ENCODE data around the gene ZBTB9.

The ZBTB9 gene

DNA sequence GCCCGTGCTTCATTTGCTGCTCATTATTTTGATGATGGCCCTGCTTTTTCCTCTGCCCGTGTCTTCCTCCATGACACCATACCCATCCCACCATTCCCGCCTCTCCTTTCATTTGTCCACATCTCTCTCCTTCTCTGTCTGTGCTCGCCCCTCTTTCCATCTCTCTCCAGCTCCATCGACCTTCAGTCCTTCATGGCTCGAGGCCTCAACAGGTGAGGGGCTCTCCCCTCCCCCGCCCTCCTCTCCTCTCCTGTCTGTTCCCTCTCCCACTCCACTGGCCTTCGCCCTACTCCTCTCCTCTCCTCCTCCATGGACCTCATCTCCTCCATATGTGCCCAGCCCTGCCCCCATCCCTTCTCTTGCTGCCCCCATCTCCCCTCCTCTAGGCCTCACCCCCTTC, 12.1 kb upstream of the ZBTB9 start:
- Histone ChIP-seq H3K4me2 (ENCODE audit: low read depth, low read length) (no peak overlapping the region), H3K4me1 (ENCODE audit: low read length) (no peaks in the 10 kb centered on the region), H2AFZ (ENCODE audit: low read length) (no peak overlapping the region), H3K27ac (ENCODE audit: low read length) (no peak overlapping the region), H4K20me1 (ENCODE audit: insufficient read depth, low read length) (no peaks in the 10 kb centered on the region), H3K9ac (ENCODE audit: low read length) (no peak overlapping the region), H3K79me2 (ENCODE audit: low read length) (no peaks in the 10 kb centered on the region), H3K27me3 (replicated peaks; ENCODE audit: insufficient read depth, low read length) (no peaks in the 10 kb centered on the region), H3K9me3 (replicated peaks; ENCODE audit: insufficient read depth, low read length) (no peaks in the 10 kb centered on the region), H3F3A (ENCODE audit: insufficient read depth, low read length) (no peaks in the 10 kb centered on the region), H3K36me3 (replicated peaks; ENCODE audit: insufficient read depth, low read length) (no peaks in the 10 kb centered on the region), H3K9me2 (replicated peaks; ENCODE audit: insufficient read depth, low read length) (no peaks in the 10 kb centered on the region), H3K4me3 (ENCODE audit: low read length) (no peak overlapping the region)
- no peak for DNase-seq
- TF ChIP-seq EZH2 (optimal IDR thresholded peaks at IDR 0.05; ENCODE audit: low read depth, low read length) (no peak), EZH2phosphoT487 (IDR thresholded peaks at IDR 0.05; ENCODE audit: low read length) (no peak)
- TF ChIP-seq, protein P1, sequence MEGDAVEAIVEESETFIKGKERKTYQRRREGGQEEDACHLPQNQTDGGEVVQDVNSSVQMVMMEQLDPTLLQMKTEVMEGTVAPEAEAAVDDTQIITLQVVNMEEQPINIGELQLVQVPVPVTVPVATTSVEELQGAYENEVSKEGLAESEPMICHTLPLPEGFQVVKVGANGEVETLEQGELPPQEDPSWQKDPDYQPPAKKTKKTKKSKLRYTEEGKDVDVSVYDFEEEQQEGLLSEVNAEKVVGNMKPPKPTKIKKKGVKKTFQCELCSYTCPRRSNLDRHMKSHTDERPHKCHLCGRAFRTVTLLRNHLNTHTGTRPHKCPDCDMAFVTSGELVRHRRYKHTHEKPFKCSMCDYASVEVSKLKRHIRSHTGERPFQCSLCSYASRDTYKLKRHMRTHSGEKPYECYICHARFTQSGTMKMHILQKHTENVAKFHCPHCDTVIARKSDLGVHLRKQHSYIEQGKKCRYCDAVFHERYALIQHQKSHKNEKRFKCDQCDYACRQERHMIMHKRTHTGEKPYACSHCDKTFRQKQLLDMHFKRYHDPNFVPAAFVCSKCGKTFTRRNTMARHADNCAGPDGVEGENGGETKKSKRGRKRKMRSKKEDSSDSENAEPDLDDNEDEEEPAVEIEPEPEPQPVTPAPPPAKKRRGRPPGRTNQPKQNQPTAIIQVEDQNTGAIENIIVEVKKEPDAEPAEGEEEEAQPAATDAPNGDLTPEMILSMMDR (IDR thresholded peaks at IDR 0.05; ENCODE audit: low read length), result no peak

DNA sequence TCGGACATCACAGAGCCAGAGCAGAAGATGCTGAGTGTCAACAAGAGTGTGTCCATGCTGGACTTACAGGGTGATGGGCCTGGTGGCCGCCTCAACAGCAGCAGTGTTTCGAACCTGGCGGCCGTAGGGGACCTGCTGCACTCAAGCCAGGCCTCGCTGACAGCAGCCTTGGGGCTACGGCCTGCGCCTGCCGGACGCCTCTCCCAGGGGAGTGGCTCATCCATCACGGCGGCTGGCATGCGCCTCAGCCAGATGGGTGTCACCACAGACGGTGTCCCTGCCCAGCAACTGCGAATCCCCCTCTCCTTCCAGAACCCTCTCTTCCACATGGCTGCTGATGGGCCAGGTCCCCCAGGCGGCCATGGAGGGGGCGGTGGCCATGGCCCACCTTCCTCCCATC, 11.4 kb upstream of the ZBTB9 start:
- Histone ChIP-seq H3K9me2 (replicated peaks; ENCODE audit: insufficient read depth, low read length) (no peaks in the 10 kb centered on the region), H2AFZ (ENCODE audit: low read length) (no peak overlapping the region), H3K4me3 (ENCODE audit: low read length) (no peak overlapping the region), H3K27ac (ENCODE audit: low read length) (no peak overlapping the region), H3K27me3 (replicated peaks; ENCODE audit: insufficient read depth, low read length) (no peaks in the 10 kb centered on the region), H3K9ac (ENCODE audit: low read length) (no peak overlapping the region), H3K36me3 (replicated peaks; ENCODE audit: insufficient read depth, low read length) (no peaks in the 10 kb centered on the region), H3K4me2 (ENCODE audit: low read depth, low read length) (no peak overlapping the region), H3K79me2 (ENCODE audit: low read length) (no peaks in the 10 kb centered on the region), H3K9me3 (replicated peaks; ENCODE audit: insufficient read depth, low read length) (no peaks in the 10 kb centered on the region), H3K4me1 (ENCODE audit: low read length) (no peaks in the 10 kb centered on the region), H3F3A (ENCODE audit: insufficient read depth, low read length) (no peaks in the 10 kb centered on the region), H4K20me1 (ENCODE audit: insufficient read depth, low read length) (no peaks in the 10 kb centered on the region)
- TF ChIP-seq EZH2phosphoT487 (IDR thresholded peaks at IDR 0.05; ENCODE audit: low read length) (no peak), EZH2 (optimal IDR thresholded peaks at IDR 0.05; ENCODE audit: low read depth, low read length) (no peak)
- TF ChIP-seq, protein P1 (IDR thresholded peaks at IDR 0.05; ENCODE audit: low read length), result no peak
- DNase-seq, result no peak

DNA sequence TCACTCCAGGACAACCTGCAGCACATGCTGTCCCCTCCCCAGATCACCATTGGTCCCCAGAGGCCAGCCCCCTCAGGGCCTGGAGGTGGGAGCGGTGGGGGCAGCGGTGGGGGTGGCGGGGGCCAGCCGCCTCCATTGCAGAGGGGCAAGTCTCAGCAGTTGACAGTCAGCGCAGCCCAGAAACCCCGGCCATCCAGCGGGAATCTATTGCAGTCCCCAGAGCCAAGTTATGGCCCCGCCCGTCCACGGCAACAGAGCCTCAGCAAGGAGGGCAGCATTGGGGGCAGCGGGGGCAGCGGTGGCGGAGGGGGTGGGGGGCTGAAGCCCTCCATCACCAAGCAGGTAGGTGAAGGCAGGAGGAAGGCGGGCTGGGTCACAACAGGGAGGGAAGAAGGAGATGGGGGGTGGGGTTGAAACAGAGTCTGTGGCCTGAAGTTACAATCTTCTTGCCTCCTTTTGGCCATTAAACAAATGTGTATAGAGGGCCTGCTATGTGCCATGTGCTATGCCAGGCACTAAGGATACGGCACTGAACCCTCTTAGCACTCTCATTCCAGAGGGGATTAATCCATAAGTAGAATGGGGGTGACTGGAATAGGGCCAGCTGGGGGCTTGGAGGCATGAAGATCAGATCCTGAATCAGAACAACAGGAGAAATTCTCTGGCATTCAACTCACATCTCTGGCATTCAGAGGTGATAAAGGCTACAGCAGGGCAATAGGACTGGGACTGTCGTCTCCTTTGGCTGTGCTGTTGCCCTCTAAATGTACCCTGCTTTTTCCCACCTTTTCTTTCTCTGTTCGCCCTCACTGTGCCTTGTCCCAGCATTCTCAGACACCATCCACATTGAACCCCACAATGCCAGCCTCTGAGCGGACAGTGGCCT, 10.5 kb upstream of the ZBTB9 start:
- DNase-seq, result no peak
- H3K79me2 ChIP-seq (ENCODE audit: low read length), result no peaks in the 10 kb centered on the region
- H3K36me3 ChIP-seq (replicated peaks; ENCODE audit: insufficient read depth, low read length), result no peaks in the 10 kb centered on the region
- no peak for TF ChIP-seq EZH2phosphoT487 (IDR thresholded peaks at IDR 0.05; ENCODE audit: low read length)
- no peak for TF ChIP-seq EZH2 (optimal IDR thresholded peaks at IDR 0.05; ENCODE audit: low read depth, low read length)
- TF ChIP-seq, protein P1 (IDR thresholded peaks at IDR 0.05; ENCODE audit: low read length), result no peak
- H3F3A ChIP-seq (ENCODE audit: insufficient read depth, low read length), result no peaks in the 10 kb centered on the region
- no peak overlapping the region for H3K4me2 ChIP-seq (ENCODE audit: low read depth, low read length)
- no peaks in the 10 kb centered on the region for H3K9me3 ChIP-seq (replicated peaks; ENCODE audit: insufficient read depth, low read length)
- H2AFZ ChIP-seq (ENCODE audit: low read length), result no peak overlapping the region
- no peak overlapping the region for H3K4me3 ChIP-seq (ENCODE audit: low read length)
- no peaks in the 10 kb centered on the region for H4K20me1 ChIP-seq (ENCODE audit: insufficient read depth, low read length)
- no peak overlapping the region for H3K9ac ChIP-seq (ENCODE audit: low read length)
- no peaks in the 10 kb centered on the region for H3K27me3 ChIP-seq (replicated peaks; ENCODE audit: insufficient read depth, low read length)
- no peaks in the 10 kb centered on the region for H3K4me1 ChIP-seq (ENCODE audit: low read length)
- H3K9me2 ChIP-seq (replicated peaks; ENCODE audit: insufficient read depth, low read length), result no peaks in the 10 kb centered on the region
- H3K27ac ChIP-seq (ENCODE audit: low read length), result no peak overlapping the region
